ENCODE measurements around the gene CD200R1L. TPM values are rescaled to one million over a fixed set of nuclear protein-coding genes. Genes with fewer than 3 reads are reported as not detected.

Gene CD200R1L
- total RNA-seq, 1 experiment from 2014 or later, result not detected

DNA sequence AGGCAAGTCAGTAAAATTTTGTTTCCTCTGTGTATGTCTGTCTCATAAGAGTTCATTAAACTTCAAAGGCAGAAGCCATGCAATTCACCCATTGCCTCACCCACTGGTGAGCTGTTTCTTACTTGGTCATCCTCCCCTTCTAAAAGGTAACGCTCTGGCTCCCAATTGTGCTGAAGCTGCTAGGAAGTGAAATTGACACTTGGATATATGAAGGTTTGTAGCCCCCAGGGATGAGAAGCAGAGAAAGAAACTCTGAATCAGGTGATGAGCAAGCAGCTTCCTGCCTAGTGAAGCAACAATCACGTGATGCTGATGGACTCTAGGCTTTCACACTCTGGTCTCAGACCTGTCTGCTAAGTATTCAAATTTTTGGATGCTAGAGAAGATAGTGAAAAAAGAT is 70.7 kb downstream of the CD200R1L start (continued):
- TF ChIP-seq, protein P1, sequence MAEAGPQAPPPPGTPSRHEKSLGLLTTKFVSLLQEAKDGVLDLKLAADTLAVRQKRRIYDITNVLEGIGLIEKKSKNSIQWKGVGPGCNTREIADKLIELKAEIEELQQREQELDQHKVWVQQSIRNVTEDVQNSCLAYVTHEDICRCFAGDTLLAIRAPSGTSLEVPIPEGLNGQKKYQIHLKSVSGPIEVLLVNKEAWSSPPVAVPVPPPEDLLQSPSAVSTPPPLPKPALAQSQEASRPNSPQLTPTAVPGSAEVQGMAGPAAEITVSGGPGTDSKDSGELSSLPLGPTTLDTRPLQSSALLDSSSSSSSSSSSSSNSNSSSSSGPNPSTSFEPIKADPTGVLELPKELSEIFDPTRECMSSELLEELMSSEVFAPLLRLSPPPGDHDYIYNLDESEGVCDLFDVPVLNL (CRISPR knock-in tag; IDR thresholded peaks at IDR 0.05; ENCODE audit: borderline replicate concordance, low read depth), result no peak
- no peak for TF ChIP-seq TP53 (CRISPR knock-in tag; IDR thresholded peaks at IDR 0.05)
- TF ChIP-seq PRRX2 (CRISPR knock-in tag; IDR thresholded peaks at IDR 0.05), result no peak
- no peak for TF ChIP-seq SOX15 (CRISPR knock-in tag; IDR thresholded peaks at IDR 0.05)

DNA sequence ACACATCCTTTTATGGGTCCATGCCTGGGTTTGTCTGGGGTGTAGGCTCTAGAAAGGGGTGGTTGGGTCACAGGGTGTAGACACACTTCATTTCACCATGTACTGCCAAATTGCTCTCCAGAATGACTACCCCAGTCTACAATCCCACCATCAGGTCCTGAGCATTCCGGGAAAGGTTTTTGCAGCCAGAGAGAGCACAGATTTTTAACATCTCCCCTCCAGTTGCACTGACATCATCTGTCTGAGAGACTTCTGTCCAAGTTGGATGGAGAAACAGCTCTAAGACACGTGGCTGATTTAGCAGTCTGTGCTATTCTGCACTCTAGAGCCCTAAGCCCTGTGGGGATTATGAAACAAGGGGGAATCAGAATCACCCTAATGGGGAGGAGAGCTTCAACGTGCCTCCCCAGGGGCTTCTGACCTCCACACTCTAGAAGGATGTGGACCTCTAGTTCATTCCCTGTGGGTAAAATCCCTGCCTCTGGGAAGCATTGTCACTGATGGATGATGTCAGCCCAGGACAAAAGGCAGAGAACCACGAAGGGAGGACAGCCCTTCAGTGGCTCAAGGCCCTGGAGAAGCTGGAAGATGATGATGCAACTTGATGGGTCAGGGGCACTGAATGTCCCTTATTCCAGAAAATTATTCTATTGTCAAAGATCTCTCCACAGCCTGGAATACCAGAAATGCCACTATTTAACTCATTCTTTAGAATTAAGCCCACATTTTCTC is 71.5 kb downstream of the CD200R1L start:
- DNase-seq (ENCODE audit: low spot score), result no peak
- H3K27ac Mint-ChIP-seq, result no peak overlapping the region
- no peaks in the 10 kb centered on the region for H3K36me3 Mint-ChIP-seq
- ChIA-PET POLR2A (no interaction called here), CTCF (no interaction called here)
- no peaks in the 10 kb centered on the region for H3K9me3 Mint-ChIP-seq
- H3K27me3 Mint-ChIP-seq (ENCODE audit: low read depth), result peaks cover 5% of the 10 kb centered on the region
- H3K4me3 Mint-ChIP-seq, result no peak overlapping the region
- TF ChIP-seq AR (CRISPR knock-in tag; IDR thresholded peaks at IDR 0.05) (no peak), TEAD4 (CRISPR knock-in tag; IDR thresholded peaks at IDR 0.05) (no peak)
- peaks cover 2% of the 10 kb centered on the region for H3K4me1 Mint-ChIP-seq
- no peak for ATAC-seq

DNA sequence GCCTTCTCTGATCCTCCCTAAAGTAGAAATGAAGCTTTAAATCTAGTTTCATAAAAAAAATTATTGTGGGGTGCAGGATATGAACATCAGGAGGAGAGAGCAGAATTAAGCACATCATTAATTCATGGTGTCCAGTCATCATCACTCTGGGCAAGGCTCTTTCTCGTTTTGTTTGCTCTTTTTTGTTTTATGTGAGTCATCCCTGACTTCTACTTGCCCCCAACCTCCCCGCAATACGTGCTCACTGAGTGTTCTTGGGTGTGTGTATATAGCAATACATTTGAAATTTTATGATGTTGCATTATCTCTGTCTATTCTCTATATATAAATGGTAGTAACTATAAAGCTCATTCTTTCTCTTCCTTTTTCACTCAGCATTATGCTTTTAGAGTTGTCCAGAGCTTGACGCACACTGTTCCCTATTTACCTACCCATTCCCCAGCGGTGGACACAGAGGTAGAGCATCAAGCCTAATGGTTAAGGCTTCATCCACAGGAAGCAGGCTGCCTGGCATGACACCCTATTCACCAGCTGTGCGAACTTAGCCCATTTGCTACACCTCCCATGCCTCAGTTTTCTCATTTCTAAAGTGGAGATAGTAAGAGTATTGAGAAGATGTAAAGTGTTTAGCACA is 72.3 kb downstream of the CD200R1L start:
- peaks cover 5% of the 10 kb centered on the region for H3K27me3 Mint-ChIP-seq (ENCODE audit: low read depth)
- CTCF ChIA-PET, result interaction anchor here (1.4 kb wide), 1 partner anchor 40 kb away, joined by 4 read pairs; no protein-coding TSS in a partner anchor
- no peaks in the 10 kb centered on the region for H3K9me3 Mint-ChIP-seq
- DNase-seq (ENCODE audit: low spot score) (no peak), ATAC-seq (no peak)
- H3K36me3 Mint-ChIP-seq, result no peaks in the 10 kb centered on the region
- no peak overlapping the region for H3K27ac Mint-ChIP-seq
- peaks cover 9% of the 10 kb centered on the region for H3K4me1 Mint-ChIP-seq
- POLR2A ChIA-PET, result no interaction called here
- no peak overlapping the region for H3K4me3 Mint-ChIP-seq
- TF ChIP-seq RELA (CRISPR knock-in tag; IDR thresholded peaks at IDR 0.05; ENCODE audit: borderline replicate concordance), result no peak
- TF ChIP-seq ATF3 (CRISPR knock-in tag; conservative IDR thresholded peaks at IDR 0.05), result no peak
- TF ChIP-seq FOXJ3 (CRISPR knock-in tag; IDR thresholded peaks at IDR 0.05; ENCODE audit: borderline replicate concordance), result no peak
- no peak for TF ChIP-seq ZNF263 (CRISPR knock-in tag; IDR thresholded peaks at IDR 0.05; ENCODE audit: low read depth)
- TF ChIP-seq, protein P2, sequence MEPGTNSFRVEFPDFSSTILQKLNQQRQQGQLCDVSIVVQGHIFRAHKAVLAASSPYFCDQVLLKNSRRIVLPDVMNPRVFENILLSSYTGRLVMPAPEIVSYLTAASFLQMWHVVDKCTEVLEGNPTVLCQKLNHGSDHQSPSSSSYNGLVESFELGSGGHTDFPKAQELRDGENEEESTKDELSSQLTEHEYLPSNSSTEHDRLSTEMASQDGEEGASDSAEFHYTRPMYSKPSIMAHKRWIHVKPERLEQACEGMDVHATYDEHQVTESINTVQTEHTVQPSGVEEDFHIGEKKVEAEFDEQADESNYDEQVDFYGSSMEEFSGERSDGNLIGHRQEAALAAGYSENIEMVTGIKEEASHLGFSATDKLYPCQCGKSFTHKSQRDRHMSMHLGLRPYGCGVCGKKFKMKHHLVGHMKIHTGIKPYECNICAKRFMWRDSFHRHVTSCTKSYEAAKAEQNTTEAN (CRISPR knock-in tag; IDR thresholded peaks at IDR 0.05), result no peak
- TF ChIP-seq NFE2L1 (CRISPR knock-in tag; IDR thresholded peaks at IDR 0.05), result no peak
- no peak for TF ChIP-seq SMAD4 (CRISPR knock-in tag; IDR thresholded peaks at IDR 0.05)
- no peak for TF ChIP-seq FOXP1 (CRISPR knock-in tag; IDR thresholded peaks at IDR 0.05; ENCODE audit: borderline replicate concordance)
- TF ChIP-seq NFYB (CRISPR knock-in tag; conservative IDR thresholded peaks at IDR 0.05; ENCODE audit: low read depth), result no peak
- TF ChIP-seq NR2C2 (CRISPR knock-in tag; IDR thresholded peaks at IDR 0.05), result no peak
- TF ChIP-seq, protein P3, sequence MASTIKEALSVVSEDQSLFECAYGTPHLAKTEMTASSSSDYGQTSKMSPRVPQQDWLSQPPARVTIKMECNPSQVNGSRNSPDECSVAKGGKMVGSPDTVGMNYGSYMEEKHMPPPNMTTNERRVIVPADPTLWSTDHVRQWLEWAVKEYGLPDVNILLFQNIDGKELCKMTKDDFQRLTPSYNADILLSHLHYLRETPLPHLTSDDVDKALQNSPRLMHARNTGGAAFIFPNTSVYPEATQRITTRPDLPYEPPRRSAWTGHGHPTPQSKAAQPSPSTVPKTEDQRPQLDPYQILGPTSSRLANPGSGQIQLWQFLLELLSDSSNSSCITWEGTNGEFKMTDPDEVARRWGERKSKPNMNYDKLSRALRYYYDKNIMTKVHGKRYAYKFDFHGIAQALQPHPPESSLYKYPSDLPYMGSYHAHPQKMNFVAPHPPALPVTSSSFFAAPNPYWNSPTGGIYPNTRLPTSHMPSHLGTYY (CRISPR knock-in tag; IDR thresholded peaks at IDR 0.05), result no peak
- TF ChIP-seq ZNF138 (CRISPR knock-in tag; conservative IDR thresholded peaks at IDR 0.05), result no peak
- TF ChIP-seq ARID4B (CRISPR knock-in tag; IDR thresholded peaks at IDR 0.05; ENCODE audit: borderline replicate concordance), result no peak
- TF ChIP-seq SOX15 (CRISPR knock-in tag; IDR thresholded peaks at IDR 0.05), result no peak

All from WTC11 (cell line).